Kidney (tissue), 14 donors: ENCODE data around the gene GLRX3. TPM values are rescaled to one million over a fixed set of nuclear protein-coding genes. Genes with fewer than 3 reads are reported as not detected.

Experiments
- DNase-seq, 5 donors: peaks; one replicate each; pipeline ENCODE4 v3.0.0-alpha.2; 2013 to 2020
- FAIRE-seq: peaks from 2 replicates; lab custom pipeline; 2012; peaks lifted over from hg19 to GRCh38; lab: Jason Lieb, UNC
- H3K27ac ChIP-seq, 2 donors: one replicate each; pipeline ENCODE4 v1.7.0; 2013; ENCODE audit warnings: low read depth in 2 of 2, low read length in 2 of 2, inconsistent platforms in 1 of 2
- H3K27me3 ChIP-seq: one replicate; pipeline ENCODE4 v1.7.1; 2013; ENCODE audit warnings: low read length, inconsistent platforms; ENCODE audit not compliant: control insufficient read depth, insufficient read depth
- H3K36me3 ChIP-seq, 3 donors: one replicate each; pipeline versions ENCODE4 v1.7.0 to v1.7.1; 2013; ENCODE audit warnings: low read length in 3 of 3, control low read depth in 1 of 3, inconsistent platforms in 1 of 3; ENCODE audit not compliant: insufficient read depth in 3 of 3, control insufficient read depth in 2 of 3
- H3K4me1 ChIP-seq, 3 donors: one replicate each; pipeline versions ENCODE4 v1.7.0 to v1.7.1; 2013; ENCODE audit warnings: low read length in 3 of 3, inconsistent platforms in 1 of 3, low read depth in 1 of 3; ENCODE audit not compliant: control insufficient read depth in 2 of 3, insufficient read depth in 2 of 3
- H3K4me3 ChIP-seq, 3 donors: one replicate each; pipeline versions ENCODE4 v1.7.0 to v1.8.1; 2013; ENCODE audit warnings: low read length in 3 of 3, control low read depth in 1 of 3, inconsistent platforms in 1 of 3
- H3K9ac ChIP-seq, 3 donors: one replicate each; pipeline versions ENCODE4 v1.7.0 to v1.7.1; 2013; ENCODE audit warnings: low read length in 3 of 3, control low read depth in 1 of 3, inconsistent platforms in 1 of 3
- H3K9me3 ChIP-seq, 3 donors: one replicate each; pipeline versions ENCODE4 v1.7.0 to v1.7.1; 2013; ENCODE audit warnings: low read length in 3 of 3, control low read depth in 1 of 3, inconsistent platforms in 1 of 3; ENCODE audit not compliant: control insufficient read depth in 2 of 3, insufficient read depth in 1 of 3
- CTCF ChIP-seq: IDR thresholded peaks from 3 replicates; pipeline ENCODE4 v1.5.1; 2012; ENCODE audit warnings: mild to moderate bottlenecking, moderate library complexity, borderline replicate concordance; ENCODE audit not compliant: insufficient read depth; ENCODE audit errors: extremely low read depth
- intact Hi-C: fragments of 100-400 bp; cut with DNase I; formaldehyde crosslinking; loops from one replicate; pipeline ENCODE4 v1.11.1; 2022
- polyA plus RNA-seq: library from polyadenylated mRNA; stranded (reverse); fragments of 350-450 nt; fragmentation: Illumina TruSeq; extraction: RNeasy Lipid Tissue Mini Kit (QIAGEN cat#74804); gene quantifications from one replicate; pipeline ENCODE4 v1.2.3, GENCODE V29; 2014; ENCODE audit warnings: low read depth, low replicate concordance; ENCODE audit not compliant: insufficient read depth
- total RNA-seq: library from RNA; stranded (reverse); fragmentation: NEBNext Ultra II Directional; extraction: Animal tissue kit (Norgen Biotek cat#: 25700); gene quantifications from one replicate; pipeline ENCODE4 v1.2.1, GENCODE V29; 2021
- donor health status: control.
- donor health status: control.
- donor health status: control.
- donor health status: control.
- donor health status: control.
- donor health status: DM: yes; HTN: yes; CAD: no.
- donor health status: Normal renal cell carcinoma (clear cell type).

Gene GLRX3
- total and polyA plus RNA-seq, 2 donors from 2014 or later = 52.5 to 70.4 TPM

DNA sequence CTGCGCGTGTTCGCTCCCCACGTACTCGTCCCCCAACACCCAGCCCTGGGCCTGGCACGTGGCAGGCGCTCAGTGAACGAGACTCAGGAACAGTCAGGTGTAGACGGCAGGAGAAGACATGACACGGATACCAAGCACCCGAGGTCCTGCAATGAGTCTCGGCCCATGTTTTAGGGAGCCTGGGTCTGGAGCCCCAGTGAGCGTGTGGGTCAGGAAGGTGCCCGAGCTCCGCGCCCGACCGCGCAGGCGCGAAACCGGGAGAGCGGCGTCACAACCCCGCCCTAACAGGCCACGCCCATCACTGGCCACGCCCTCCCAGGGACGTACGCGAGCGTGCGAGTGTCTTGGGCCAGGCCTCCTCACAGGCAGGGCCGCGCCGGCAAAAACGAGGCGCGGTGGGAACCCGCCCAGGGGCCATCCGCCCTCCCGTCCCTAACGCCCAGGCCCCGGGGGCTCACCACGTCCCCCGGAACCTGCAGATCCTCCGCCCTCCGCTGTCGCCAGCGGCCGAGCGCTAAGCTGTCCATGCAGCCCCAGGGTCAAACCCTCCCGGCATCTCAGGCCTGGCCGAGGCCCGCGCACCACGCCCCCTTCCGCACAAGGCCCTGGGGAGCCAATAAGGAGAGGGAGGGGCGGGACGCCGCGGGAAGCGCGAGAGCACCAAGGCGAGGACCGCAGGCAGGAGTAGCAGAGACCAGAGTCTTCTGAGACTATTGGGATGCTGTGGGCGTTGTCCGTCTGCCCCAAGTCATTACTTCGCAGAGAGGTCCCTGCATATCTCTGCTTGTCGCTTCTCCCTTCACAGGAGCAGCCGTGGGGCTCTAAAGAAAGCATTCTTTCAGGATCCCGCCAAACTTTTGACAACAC, 25.7 kb upstream of the GLRX3 start, which contains the start of gene C10orf143:
Gene C10orf143 (minus strand): TSS at position 585 of the 867 bp plus-strand sequence. CDS start 58 bp downstream, at position 527.
- H3K27ac ChIP-seq = peak within 1 kb of the TSS; percentile 92 to 97
- intact Hi-C loops = no loop called here
- DNase-seq = peak; percentile 98 to 100 (median 99)
- no peaks in the 10 kb centered on the region for H3K9me3 ChIP-seq
- TF ChIP-seq CTCF = no peak
- peaks cover 0 to 13% (median 8%) of the 10 kb centered on the region in 3 donors for H3K4me1 ChIP-seq
- H3K4me3 ChIP-seq = peak within 1 kb of the TSS; percentile 85 to 100 (median 98)
- peak within 1 kb of the TSS; percentile 58 to 89 (median 81) for H3K9ac ChIP-seq
- no peaks in the 10 kb centered on the region for H3K36me3 ChIP-seq
- no peak for FAIRE-seq
- no peaks in the 10 kb centered on the region for H3K27me3 ChIP-seq

GRCh38 chr10:130111113-130111851, 24.9 kb upstream of the GLRX3 start:
- no peaks in the 10 kb centered on the region for H3K27me3 ChIP-seq
- intact Hi-C loops = no loop called here
- FAIRE-seq = peak; percentile 37
- H3K36me3 ChIP-seq = no peaks in the 10 kb centered on the region
- peak; percentile 97 to 99 (median 98) for DNase-seq
- H3K9ac ChIP-seq = peak overlapping the region; percentile 55 to 89 (median 81)
- no peak for TF ChIP-seq CTCF
- H3K4me1 ChIP-seq = peaks cover 0 to 13% (median 8%) of the 10 kb centered on the region in 3 donors
- peaks cover 0 to under 1% (median 0%) of the 10 kb centered on the region in 3 donors for H3K9me3 ChIP-seq
- peak overlapping the region; percentile 92 to 97 for H3K27ac ChIP-seq
- H3K4me3 ChIP-seq = peak overlapping the region; percentile 85 to 100 (median 98)

DNA sequence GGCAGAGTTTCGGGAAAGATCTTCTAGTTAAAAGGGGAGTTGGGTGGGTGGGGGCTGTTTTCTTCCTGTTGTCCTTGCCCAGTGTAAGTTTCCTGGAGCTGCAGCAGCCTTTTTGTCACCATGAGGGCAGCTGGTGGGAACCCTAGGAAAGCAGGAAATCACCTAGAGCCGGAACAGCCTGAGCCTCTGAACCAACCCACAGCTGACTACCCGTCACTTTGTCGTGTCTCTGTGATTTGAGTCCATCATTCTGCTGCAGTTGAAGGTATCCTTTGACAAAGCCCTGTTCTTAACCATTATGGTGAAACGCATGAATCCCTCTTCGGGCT, 24.4 kb upstream of the GLRX3 start:
- Histone ChIP-seq H3K9me3 (peaks cover 0 to 2% (median 0%) of the 10 kb centered on the region in 3 donors), H3K4me3 (peak overlapping the region; percentile 85 to 100 (median 98)), H3K27ac (peak overlapping the region in 1 of 2 donors; percentile 80), H3K36me3 (no peaks in the 10 kb centered on the region), H3K27me3 (no peaks in the 10 kb centered on the region), H3K9ac (no peak overlapping the region), H3K4me1 (peaks cover 0 to 13% (median 8%) of the 10 kb centered on the region in 3 donors)
- FAIRE-seq (no peak), DNase-seq (no peak)
- TF ChIP-seq CTCF = no peak
- intact Hi-C loops = no loop called here
